PFSK-1 (cell line): ENCODE measurements around the gene POLR2H.

Source experiments
- POLR2AphosphoS5 ChIP-seq: IDR thresholded peaks from 2 replicates; pipeline ENCODE4 v1.6.1; 2012; ENCODE audit warnings: low read depth, mild to moderate bottlenecking, control low read depth, low read length, moderate library complexity
- TAF1 ChIP-seq: IDR thresholded peaks from 2 replicates; pipeline ENCODE4 v1.6.1; 2012; ENCODE audit warnings: low read length, control low read depth, borderline replicate concordance; ENCODE audit not compliant: insufficient read depth
- TF ChIP-seq, protein P1 (sequence below), 2 experiments: IDR thresholded peaks; 2 replicates each; pipeline versions ENCODE4 v1.6.1 to v1.8.0; 2011 to 2012; ENCODE audit warnings: low read depth in 2 of 2, low read length in 2 of 2, control low read depth in 1 of 2, inconsistent platforms in 1 of 2, mild to moderate bottlenecking in 1 of 2, moderate library complexity in 1 of 2; ENCODE audit not compliant: insufficient read depth in 1 of 2

DNA sequence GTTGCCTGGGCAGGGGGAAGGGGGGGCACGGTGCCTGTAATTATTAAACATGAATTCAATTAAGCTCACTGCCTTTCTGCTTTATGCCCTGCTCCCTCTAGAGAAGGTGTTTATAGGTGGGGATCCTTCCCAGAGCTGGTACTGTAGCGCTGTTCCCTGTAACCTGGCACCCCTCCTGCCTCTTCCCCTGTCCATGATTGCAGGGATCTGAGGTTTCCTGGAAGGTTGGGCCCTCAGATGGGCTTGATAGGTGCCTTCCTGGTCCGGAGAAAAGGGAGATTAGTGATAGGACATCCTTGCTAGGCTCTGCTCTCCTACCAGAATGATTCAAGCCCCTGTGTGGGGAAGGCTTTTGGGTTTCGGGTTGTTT lies 26.2 kb upstream of the POLR2H start:
- no peak for TF ChIP-seq POLR2AphosphoS5
- TF ChIP-seq TAF1: no peak
- TF ChIP-seq, protein P1, sequence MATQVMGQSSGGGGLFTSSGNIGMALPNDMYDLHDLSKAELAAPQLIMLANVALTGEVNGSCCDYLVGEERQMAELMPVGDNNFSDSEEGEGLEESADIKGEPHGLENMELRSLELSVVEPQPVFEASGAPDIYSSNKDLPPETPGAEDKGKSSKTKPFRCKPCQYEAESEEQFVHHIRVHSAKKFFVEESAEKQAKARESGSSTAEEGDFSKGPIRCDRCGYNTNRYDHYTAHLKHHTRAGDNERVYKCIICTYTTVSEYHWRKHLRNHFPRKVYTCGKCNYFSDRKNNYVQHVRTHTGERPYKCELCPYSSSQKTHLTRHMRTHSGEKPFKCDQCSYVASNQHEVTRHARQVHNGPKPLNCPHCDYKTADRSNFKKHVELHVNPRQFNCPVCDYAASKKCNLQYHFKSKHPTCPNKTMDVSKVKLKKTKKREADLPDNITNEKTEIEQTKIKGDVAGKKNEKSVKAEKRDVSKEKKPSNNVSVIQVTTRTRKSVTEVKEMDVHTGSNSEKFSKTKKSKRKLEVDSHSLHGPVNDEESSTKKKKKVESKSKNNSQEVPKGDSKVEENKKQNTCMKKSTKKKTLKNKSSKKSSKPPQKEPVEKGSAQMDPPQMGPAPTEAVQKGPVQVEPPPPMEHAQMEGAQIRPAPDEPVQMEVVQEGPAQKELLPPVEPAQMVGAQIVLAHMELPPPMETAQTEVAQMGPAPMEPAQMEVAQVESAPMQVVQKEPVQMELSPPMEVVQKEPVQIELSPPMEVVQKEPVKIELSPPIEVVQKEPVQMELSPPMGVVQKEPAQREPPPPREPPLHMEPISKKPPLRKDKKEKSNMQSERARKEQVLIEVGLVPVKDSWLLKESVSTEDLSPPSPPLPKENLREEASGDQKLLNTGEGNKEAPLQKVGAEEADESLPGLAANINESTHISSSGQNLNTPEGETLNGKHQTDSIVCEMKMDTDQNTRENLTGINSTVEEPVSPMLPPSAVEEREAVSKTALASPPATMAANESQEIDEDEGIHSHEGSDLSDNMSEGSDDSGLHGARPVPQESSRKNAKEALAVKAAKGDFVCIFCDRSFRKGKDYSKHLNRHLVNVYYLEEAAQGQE (IDR thresholded peaks at IDR 0.05; ENCODE audit: insufficient read depth in 1 of 2, low read depth in 2 of 2, low read length in 2 of 2): no peak
